Ishikawa (cell line): Measurements from ENCODE around the gene KRTAP5-1.
A peak's percentile ranks its signal among the peaks of the same experiment; 100 is the strongest.

Experiments
- CEBPB ChIP-seq: IDR thresholded peaks from 2 replicates; pipeline ENCODE4 v1.6.1; 2012
- CREB1 ChIP-seq: IDR thresholded peaks from 2 replicates; pipeline ENCODE4 v1.6.1; 2012; ENCODE audit warnings: low read depth
- EGR1 ChIP-seq: IDR thresholded peaks from 2 replicates; pipeline ENCODE4 v1.6.1; 2012
- EP300 ChIP-seq: IDR thresholded peaks from 2 replicates; pipeline ENCODE4 v1.6.1; 2012; ENCODE audit warnings: borderline replicate concordance
- FOXM1 ChIP-seq: IDR thresholded peaks from 2 replicates; pipeline ENCODE4 v1.6.1; 2012; ENCODE audit warnings: low read depth, borderline replicate concordance
- NFIC ChIP-seq: IDR thresholded peaks from 2 replicates; pipeline ENCODE4 v1.6.1; 2012
- RAD21 ChIP-seq: IDR thresholded peaks from 2 replicates; pipeline ENCODE4 v1.6.1; 2012; ENCODE audit warnings: low read depth
- REST ChIP-seq: IDR thresholded peaks from 2 replicates; pipeline ENCODE4 v1.6.1; 2012; ENCODE audit warnings: low read depth, mild to moderate bottlenecking
- TAF1 ChIP-seq: IDR thresholded peaks from 2 replicates; pipeline ENCODE4 v1.6.1; 2012; ENCODE audit warnings: low read depth, mild to moderate bottlenecking
- TCF12 ChIP-seq: IDR thresholded peaks from 2 replicates; pipeline ENCODE4 v1.6.1; 2012; ENCODE audit warnings: low read depth
- TEAD4 ChIP-seq: IDR thresholded peaks from 2 replicates; pipeline ENCODE4 v1.6.1; 2012
- YY1 ChIP-seq: IDR thresholded peaks from 2 replicates; pipeline ENCODE4 v1.6.1; 2012; ENCODE audit warnings: low read depth
- ZBTB7A ChIP-seq: IDR thresholded peaks from 2 replicates; pipeline ENCODE4 v1.6.1; 2012; ENCODE audit warnings: low read depth
- TF ChIP-seq, protein P1 (sequence below): IDR thresholded peaks from 2 replicates; pipeline ENCODE4 v1.6.1; 2012
- TF ChIP-seq, protein P2 (sequence below): IDR thresholded peaks from 2 replicates; pipeline ENCODE4 v1.6.1; 2012

KRTAP5-1 gene

GRCh38 chr11:1629326-1630185 lies 44.5 kb upstream of the KRTAP5-1 start, which contains the start of gene KRTAP5-5:
KRTAP5-5 (plus strand) TSS chr11:1629775; CDS start chr11:1629841, 66 bp downstream.
- TF ChIP-seq EP300 = no peak
- TF ChIP-seq, protein P1, sequence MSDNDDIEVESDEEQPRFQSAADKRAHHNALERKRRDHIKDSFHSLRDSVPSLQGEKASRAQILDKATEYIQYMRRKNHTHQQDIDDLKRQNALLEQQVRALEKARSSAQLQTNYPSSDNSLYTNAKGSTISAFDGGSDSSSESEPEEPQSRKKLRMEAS = no peak

DNA sequence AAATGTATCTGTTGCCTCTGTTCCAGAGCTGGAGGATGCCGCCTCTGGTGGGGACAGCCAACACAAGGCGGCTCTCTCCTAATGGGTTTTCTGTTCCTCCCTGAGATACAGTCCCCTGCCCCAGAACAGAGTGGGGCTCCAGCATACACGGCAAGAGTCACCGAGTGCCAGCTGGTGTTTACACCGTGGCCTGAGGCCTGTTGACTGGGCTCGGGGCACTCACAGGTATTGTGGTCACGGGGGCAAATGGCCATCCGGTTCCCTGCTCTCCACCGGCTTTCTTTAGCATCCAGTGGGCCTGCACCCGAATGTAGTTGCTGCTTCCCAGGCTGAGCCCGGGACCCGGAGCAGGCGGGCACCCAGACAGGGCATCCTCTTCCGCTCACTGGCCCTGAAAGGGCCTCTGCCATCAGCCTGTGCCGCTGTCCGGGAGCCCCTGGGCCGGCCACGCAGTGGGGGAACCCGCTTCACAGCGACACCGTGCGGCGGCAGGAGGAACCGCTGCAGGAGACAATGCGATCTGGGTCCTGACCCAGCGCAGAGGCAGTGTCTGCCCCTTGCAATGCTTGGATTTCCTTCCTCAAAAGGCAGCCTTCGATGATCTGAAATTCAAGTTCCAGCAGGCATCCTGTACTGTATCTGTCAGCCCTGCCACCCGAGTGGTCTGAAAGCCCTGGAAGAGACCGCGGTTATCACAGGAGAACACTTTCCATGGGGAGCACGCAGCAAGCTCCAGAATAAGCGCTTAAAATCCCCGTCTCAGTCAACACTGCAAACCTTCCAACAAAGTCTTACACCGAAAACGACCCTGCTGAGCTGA lies 43.6 kb upstream of the KRTAP5-1 start:
- TF ChIP-seq, protein P1 = no peak
- TF ChIP-seq RAD21 = peak; percentile 65
- no peak for TF ChIP-seq EGR1
- no peak for TF ChIP-seq TAF1

DNA sequence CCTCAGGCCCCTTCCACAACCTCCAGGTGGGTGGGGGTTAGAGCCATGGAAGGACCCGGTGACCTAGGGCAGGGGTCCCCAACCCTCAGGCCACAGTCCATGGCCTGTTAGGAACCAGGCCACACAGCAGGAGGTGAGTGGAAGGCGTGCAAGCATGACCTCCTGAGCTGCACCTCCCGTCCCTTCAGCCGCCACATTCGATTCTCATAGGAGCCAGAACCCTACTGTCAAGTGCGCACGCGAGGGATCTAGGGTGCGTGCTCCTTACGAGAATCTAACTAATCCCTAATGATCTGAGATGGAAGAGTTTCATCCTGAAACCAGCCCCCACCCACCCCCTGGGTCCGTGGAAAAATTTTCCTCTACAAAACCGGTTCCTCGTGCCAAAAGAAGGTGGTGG lies 40.5 kb upstream of the KRTAP5-1 start:
- TF ChIP-seq NFIC (no peak), EP300 (no peak), TAF1 (no peak), REST (no peak), FOXM1 (no peak), TEAD4 (no peak), YY1 (no peak)

GRCh38 chr11:1624621-1625020 lies 39.5 kb upstream of the KRTAP5-1 start:
- TF ChIP-seq CEBPB = no peak
- TF ChIP-seq, protein P2, sequence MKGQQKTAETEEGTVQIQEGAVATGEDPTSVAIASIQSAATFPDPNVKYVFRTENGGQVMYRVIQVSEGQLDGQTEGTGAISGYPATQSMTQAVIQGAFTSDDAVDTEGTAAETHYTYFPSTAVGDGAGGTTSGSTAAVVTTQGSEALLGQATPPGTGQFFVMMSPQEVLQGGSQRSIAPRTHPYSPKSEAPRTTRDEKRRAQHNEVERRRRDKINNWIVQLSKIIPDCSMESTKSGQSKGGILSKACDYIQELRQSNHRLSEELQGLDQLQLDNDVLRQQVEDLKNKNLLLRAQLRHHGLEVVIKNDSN = no peak
- no peak for TF ChIP-seq REST
- TF ChIP-seq TCF12 = no peak
- TF ChIP-seq EP300 = no peak
- TF ChIP-seq FOXM1 = no peak
- TF ChIP-seq, protein P1 = no peak
- TF ChIP-seq ZBTB7A = no peak
- no peak for TF ChIP-seq RAD21
- TF ChIP-seq TAF1 = no peak
- no peak for TF ChIP-seq CREB1
- no peak for TF ChIP-seq NFIC
- no peak for TF ChIP-seq YY1
- TF ChIP-seq TEAD4 = no peak
- TF ChIP-seq EGR1 = no peak

DNA sequence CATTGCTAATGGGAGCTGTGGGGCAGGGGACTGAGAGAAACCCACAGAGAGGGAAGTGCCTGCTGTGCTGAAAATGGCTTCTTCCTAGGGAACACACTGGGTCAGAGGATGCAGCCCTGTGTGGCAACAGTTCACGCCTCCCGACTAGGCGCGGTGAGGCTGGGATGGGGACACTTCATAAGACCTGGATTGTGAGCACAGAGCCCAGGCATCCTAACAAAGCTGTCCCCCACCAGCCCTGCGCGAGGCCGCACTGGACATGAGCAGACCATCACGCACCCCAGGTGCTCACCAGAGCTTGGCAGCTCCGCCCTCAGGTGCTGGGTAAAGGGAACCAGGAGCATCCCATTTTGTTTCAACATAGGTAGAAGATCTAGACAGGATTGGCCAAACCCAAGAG lies 38.6 kb upstream of the KRTAP5-1 start:
- TF ChIP-seq TEAD4 = no peak
- TF ChIP-seq, protein P1 = no peak
- no peak for TF ChIP-seq CEBPB
- TF ChIP-seq, protein P2 = no peak
- TF ChIP-seq YY1 = no peak
- no peak for TF ChIP-seq RAD21
- no peak for TF ChIP-seq FOXM1
- TF ChIP-seq TCF12 = no peak
- no peak for TF ChIP-seq ZBTB7A
- TF ChIP-seq NFIC = no peak
- TF ChIP-seq EP300 = no peak
